COLO668 (cell line): ENCODE measurements around the gene GPR137.
A peak's percentile ranks its signal among the peaks of the same experiment; 100 is the strongest.
"Not testable (repeated sequence)": the region's sequence is repeated elsewhere in the genome, so short reads cannot be mapped to it uniquely, and the experiment has no call there.

Experiments
- DNase-seq: peaks from one replicate; lab custom pipeline; 2025; ENCODE audit not compliant: unreplicated experiment; lab: John Stamatoyannopoulos, UW

The GPR137 gene, protein sequence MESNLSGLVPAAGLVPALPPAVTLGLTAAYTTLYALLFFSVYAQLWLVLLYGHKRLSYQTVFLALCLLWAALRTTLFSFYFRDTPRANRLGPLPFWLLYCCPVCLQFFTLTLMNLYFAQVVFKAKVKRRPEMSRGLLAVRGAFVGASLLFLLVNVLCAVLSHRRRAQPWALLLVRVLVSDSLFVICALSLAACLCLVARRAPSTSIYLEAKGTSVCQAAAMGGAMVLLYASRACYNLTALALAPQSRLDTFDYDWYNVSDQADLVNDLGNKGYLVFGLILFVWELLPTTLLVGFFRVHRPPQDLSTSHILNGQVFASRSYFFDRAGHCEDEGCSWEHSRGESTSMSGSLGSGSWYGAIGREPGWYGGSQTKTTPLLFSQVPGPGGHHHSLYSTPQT

DNA sequence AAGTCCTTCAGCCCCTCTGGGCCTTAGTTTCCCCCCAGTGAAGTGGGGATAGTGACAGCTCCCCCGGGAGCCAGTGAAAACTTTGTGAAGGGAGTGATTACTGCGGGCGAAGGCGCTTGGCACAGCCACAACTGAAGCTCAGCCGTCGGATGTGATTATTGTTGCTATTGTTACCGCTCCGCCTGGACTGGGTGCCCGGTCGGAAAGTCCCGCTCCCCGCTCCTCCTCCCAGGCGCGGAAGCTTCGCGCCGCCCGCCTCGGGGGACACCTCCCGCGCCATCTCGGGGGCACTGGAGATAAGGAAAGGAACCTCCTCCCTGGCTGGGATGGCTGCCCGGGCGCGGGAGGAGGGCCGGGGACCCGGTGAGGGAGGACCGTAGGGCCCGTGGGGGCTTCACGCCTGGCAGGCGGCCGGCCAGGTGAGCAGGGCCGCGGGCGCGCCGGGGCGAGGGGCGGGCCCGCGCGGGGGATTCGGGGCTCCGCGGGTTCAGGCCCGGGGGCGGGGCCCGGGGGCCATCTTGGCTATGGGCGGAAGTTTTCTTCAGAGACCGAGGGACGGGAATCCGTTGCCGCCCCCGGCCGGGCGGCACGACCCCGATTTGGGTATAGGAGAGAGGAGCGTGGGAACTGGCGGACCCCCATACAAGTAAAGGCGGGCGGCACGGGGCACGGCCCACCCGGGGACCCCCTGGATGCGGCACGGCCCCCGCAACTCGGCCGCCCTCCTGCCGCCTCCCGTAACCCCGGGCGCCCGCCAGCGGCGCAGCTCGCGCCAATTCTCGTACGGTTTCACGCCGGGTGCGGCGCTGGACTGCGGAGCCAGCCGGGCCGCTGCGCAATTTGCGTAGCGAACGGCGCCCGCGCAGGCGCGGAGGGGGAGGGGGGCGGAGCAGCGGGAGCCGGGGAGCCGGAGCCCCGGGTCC, at the start of gene GPR137:
Gene GPR137 (plus strand): TSS at position 887 of the 923 bp plus-strand sequence. CDS start 677 bp downstream, outside the sequence.
- DNase-seq = peak; percentile 91

DNA sequence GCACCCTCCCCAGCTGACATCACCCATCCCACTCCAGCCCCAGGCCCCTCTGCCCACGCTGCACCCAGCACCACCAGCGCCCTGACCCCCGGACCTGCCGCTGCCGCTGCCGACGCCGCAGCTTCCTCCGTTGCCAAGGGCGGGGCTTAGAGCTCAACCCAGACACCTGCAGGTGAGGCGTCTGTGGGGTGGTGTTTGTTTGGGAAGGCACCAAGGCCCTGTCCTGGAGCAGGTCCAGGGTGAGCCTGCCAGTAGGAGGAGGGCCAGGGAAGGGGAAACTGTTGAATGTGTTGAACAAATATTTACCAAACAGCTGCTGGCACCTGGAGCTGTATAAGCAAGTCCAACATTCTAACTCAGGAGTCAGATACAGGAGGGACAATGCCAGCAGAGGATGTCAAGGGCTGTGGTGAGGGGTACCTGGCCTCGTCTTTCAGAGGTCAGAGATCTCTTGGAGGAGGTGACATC, 48.1 kb upstream of the GPR137 start:
- DNase-seq = peak; percentile 96

DNA sequence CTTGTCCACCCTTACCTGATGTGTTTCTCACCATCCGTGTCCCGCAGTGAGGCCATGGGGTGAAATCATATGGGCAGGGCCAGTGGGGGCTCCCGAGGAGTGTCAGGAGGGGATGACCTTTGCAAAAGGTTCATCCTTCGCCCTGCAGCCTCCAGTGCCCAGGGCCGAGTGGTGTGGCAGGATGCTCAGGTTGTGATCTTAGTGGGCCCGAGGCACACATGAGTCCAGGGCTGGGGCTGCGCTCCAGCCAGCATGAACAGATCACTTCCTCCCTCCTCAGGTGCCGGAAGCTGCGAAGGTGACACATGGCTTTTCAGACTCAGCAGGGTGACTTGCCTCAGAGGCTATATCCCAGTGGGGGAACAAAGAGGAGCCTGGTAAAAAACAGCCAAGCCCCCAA, 47.6 kb upstream of the GPR137 start:
- DNase-seq = peak; percentile 66

DNA sequence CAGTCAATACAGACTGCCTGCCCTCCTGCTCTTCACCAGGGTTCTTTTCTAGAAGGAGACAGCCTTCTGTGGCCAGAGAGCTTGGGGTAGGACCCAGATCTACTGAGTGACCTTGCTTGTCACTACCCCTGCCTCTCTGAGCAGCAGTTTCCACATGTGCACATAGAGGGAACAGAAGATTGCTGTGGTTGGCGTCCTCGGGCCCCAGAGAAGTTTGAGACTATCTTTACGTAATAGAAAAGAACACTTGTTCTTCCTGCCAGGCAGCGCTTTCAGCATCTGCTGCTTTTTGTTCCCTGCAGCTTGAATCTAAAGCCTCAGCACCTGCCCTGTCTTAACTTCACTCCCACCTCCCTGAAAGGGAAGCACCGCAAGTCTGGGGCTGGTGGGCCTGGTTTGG, 46.6 kb upstream of the GPR137 start:
- no peak for DNase-seq

DNA sequence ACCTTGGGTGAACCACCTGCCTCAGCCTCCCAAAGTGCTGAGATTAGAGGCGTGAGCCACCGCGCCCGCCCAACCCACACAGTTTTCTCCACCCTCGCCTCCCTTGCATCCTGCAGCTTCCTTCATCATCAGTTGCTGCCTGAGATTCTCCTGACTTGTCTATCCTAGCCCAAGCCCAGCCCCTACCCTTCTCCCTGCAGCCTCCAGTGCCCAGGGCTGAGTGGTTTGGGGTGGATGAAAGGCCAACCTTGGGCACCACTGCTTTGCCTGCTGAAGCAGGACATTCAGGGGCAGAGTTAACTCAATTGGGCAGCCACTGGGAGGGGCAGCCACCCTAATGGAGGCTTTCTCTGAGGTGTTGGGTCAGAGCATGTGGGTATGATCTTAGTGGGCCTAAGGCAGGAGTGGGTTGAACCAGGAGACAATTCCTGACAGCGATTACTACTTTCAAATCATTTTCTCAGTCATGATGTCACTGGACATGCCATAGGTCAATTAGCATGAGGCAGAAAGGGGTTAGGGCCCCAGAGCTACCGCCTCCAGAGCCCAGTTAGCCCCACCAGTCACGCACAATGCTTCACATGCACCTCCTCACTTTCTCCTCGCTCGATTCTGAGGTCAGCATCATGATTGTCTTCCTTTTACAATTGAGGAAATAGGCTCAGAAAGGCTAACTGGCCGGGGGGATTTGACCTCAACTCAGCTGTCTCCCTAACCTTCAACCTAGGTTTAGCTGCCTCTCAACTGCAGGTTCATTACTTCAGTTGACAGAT, 45.8 kb upstream of the GPR137 start:
- DNase-seq = peak; percentile 80

DNA sequence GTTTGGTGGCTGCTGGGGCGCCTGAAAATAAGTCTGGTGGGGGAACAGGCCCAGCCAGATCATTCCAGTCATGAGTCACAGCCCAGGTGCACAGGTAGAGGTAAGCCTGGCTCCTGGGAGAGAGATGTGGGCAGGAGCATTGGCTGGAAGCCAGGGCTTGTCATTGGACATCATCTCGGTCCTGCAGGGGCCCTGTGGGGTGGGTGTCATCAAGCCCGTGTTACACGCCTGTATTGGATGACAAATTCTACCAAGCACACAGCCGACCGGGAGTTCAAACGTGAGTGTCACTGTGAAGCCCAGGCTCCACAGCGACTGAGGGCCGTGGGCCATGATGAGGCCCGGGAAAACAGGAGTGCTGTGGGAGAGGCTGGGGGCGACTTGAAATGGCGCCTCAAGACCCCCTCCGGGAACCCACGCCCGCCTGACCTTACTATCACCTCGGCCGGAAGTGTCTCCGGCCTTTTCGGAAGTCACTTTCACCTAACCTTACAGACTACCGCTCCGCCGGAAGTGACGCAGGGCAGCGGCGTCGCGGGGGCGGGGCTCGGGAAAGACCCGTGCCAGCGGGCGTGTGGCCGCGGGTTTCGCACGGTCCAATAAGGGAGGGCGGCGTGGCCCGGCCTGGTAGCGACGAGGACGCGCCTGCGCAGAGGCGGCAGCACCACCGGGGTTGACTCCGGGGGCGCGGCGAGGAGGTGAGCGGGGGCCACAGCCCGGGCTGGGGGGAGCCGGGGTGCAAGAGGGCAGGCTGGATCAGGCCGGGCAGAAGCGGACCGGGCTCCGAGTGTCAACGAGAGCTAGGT, 45.0 kb upstream of the GPR137 start, which contains the start of gene FKBP2:
Gene FKBP2 (plus strand): TSS at position 661 of the 806 bp plus-strand sequence. CDS start 1,293 bp downstream, outside the sequence.
- DNase-seq = peak; percentile 99

DNA sequence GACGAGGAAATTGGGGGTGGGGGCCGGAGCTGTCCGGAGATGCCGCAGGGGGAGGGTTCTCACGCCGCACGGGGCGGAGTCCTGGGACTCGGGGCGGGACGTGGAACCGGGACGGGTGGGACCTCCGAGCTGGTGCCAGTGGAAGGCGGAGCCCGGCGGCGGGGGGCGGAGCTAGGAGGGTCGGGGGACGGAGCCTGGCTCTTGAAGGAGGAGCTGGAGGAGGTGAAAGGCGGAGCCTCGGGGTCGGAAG, 44.5 kb upstream of the GPR137 start:
- DNase-seq = peak; percentile 99

DNA sequence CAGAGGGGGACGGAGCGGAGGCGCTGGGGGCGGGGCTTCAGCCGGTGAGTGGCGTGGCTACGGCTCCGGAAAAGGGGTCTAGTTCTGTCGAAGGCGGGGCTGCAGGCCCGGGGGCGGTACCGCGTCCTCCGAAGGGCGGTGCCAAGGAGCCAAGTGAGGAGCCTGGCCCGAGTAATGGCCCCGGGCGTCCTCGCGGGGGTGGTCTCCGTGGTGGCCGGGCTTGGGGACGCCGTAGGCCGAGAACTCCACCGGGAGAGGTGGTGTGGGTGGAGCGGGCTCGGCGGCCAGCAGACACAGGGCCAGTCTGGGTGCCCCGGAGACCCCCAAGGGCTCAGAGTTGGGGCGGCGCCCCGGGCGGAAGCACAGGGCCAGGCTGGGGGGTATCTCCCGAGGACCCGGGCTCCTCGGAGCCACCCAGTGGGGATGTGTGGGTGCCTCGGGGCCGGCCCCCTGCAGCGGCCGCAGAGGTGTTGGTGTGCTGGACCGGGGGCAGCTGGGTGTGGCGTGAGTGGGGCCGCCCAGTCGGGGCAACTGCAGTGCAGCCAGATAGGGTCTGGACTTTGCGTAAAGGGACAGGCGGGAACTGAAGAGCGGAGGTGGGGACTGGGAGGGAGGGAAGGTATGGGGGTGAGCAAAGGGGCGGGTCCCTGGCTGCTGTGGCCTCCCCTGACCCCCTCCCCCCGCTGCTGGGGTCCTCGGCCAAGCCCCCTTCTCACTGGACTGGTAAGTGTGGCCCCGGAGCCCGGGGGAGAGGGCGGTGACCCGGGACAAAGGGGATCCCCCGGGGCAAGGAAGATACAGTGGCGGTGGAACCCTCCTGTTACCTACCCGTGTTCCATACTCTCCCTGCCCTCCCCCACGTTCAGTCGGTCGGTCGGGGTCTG, 43.9 kb upstream of the GPR137 start:
- DNase-seq = peak; percentile 56

DNA sequence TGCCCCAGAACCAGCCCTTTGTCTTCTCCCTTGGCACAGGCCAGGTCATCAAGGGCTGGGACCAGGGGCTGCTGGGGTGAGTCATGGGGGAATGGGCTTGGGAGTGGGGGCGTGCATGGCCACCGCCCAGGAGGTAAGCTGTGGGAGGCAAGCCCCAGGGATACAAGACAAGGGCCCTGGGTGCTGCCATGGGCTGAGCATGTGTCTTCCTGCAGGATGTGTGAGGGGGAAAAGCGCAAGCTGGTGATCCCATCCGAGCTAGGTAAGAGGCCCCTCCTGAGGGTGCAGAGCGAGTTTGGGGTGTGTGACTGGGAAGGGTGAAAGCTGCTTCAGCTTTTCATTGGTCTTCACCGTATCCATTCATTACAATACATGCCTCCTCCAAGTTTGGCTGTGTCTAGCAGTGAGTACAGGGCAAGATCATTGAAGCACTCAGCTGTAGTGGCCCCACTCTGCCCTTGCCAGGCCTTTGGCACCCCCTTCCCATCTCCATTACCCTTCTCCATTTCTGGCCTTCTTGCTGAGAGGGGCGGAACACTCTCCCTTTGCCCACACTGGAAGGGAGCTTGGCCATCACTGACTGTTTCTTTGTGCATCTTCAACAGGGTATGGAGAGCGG, 42.3 kb upstream of the GPR137 start:
- DNase-seq = no peak

DNA sequence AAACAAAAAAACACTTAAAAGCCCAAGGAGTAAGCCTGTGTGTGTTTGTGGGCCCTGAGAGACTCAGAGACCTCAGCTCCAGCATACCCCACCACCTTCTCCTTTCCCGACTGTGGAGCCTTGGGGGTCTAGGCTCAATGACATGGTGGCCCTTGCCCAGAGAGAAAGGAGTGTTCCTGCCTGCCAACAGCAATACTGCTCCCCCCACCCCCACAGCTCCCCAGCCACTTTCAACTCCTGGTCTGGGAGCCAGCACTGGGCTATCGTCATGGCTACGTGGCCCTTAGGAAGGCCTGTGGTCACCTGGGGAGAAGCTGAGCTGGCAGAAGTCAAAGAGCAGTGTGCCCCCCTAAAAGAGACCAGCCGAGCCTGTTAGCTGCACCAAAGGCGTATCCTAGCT, 41.5 kb upstream of the GPR137 start:
- no peak for DNase-seq

DNA sequence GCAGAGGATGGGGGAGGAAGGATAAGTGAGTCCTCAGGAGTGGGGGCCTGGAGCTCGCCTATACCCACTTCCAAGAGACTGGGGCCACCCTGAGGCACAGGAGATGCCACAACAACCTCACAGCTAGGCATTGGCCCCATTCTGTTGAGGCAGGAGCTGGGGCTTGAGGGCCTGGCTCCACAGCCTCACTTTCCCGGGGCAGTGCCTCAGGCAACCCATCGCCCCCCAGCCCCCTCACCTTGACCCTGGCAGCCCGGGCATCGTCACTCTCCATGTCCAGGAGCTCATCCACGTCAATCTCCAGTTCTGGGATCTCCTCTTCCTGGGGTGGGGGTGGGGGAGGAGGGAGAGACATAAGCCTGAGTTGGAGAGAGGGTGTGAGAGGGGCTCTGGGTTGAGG, 40.7 kb upstream of the GPR137 start:
- DNase-seq = no peak

DNA sequence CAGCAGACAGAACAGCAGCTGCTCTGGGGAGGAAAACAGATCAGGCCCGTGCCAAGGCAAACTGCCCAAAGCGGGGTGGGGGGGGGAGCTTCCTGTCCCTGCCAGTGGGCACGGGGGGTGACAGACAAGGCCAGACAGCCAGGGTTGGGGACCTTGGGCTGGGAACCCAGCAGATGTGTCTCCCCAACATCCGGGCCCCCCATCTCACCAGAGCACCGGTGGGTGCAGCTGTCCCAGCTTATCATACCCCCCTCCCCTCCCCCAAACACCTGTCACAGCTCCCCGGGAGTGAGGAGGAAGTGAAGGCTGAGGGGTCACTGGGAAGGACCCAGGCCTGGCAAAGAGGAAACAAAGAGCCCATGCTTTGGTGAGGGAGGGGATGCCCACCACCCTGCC, 40.2 kb upstream of the GPR137 start:
- peak; percentile 84 for DNase-seq

DNA sequence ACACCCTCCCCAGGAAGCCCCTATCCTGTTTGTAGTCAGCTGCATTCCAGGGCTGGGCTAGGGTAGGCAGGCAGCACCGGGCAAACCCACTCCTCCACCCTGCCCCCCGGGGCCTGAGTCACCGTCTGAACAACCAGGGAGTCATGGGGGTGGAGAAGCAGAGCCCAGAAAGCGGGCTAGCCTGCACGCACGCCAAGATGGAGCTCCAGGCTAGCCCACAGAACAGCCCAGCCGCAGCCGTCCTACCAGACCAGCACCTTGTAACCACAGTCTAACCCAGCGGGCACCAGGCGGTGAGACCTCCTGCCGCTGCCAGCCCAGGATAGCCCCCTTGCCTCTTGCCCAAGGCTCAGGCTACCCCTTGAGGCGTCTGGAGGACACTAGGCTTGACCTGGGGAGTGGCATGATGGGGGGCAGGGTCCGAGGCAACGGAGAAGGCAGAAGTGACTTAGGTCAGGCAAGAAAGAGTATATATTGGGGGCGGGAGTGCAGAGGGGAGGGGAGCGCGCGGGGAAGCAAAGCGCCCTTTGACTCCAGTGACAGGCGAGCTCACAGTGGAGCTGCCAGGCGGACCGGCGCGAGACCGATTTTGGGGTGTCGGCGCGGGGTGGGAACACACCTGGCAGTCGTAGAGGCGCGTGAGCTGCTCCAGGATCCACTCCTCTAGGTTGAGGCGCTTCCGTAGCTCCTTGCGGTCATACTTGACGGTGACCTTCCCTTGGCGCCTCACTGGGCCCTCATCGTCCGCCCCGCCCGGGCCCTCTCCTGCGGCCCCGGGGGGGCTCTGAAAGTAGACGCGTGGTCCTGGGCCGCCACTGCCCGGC, 39.6 kb upstream of the GPR137 start:
- peak; percentile 85 for DNase-seq

DNA sequence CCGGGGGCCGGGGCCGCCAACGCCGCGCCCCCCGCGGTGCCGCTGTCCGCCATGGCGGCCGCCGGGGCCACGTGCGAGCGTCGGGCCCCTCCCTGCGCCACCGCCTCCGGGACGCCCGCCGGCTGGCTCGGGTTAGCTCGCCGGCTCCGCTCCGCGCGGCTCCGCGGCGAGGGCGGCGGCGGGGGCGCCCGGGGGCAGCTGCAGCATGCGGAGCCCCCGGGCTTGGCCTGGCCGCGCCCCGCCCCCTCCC, 39.1 kb upstream of the GPR137 start:
- not testable (repeated sequence) for DNase-seq

DNA sequence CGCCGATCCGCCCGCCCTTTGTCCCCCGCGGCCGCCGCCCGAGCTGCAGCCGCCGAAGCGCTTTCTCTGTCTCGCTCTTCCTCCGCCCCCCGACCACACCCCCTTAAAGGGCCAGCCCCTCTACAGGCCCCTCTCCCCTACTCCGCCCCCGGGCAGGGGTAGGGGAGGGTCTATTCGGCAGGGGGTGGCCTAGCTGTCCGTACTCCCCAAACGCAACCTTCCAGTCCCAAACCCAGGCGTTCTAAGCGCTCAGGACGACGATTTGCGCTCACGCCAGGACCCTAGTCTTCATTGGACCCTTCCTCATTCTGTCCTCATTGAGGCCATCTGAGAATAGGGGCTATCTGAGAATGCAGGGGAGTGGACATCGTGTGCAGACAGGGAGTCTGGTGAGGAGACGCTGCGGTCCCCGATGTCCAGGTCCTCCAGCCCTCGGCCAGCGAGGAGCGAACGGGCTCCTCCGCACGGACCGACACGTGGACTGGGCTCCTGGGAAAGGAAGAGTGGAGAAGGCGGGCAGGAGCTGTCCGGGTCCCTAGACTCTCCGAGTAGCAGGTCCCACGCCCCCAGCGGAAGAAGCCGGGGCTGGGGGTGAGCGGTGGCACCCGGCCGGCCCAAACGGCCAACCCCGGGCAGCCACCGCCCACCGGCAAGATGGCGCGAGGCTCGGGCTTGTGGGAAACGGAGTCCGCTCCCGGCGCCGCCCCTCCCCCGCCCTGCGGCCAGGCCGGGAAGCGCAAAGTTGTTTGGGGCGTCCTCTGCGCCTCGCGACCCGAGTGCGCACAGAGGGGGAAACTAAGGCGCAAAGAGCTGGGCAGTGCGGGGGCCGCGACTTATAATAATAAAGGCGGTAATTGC, 38.5 kb upstream of the GPR137 start, which contains the start of gene PPP1R14B:
Gene PPP1R14B (minus strand): TSS at position 73 of the 858 bp plus-strand sequence. CDS start 270 bp downstream, outside the sequence.
- peak; percentile 92 for DNase-seq

DNA sequence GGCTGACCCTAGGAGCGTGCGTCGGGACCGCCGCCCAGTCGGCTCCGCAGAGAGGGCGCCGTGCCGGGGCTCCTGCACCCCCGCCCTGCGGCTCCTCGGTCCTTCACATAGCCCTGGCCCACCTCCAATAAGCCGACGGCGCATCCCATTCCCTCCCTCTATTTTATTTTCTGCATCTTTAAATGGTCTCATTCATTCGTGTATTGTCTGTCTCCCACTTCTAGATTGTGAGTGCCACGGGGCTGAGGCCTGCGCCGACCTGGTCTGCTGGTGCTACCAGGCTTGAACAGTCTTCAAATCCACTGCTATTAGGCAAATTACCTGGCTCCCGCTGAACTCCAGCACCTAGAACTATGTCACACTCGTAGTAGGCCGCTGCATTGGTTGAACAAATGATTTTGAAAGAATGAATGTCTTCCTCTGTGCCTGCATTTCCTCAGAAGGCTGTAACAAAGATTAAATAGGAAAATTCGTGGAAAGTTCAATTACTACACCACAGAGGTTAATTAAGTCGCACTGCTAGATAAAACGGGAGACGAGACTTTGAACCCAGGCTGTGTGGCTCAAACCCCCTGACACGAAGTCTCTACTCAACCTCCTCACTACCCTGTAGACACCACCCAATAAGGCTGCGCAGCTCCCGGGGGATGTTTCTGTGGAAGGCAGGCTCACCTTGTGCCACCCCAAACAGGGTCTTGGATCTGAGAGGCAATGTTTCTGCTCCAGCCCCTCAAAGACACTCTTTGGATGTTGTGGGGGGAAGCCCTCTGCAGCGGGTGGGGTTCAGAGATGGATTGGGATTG, 37.7 kb upstream of the GPR137 start:
- no peak for DNase-seq
